NCI-H446 (cell line): ENCODE measurements around the gene PCDHA1.

ENCODE experiments used
- DNase-seq, 2 experiments: peaks; one replicate each; lab custom pipeline; 2025; lab: John Stamatoyannopoulos, UW

The PCDHA1 gene

GRCh38 chr5:140923601-140924000, 137.7 kb downstream of the PCDHA1 start:
- DNase-seq: no peak

DNA sequence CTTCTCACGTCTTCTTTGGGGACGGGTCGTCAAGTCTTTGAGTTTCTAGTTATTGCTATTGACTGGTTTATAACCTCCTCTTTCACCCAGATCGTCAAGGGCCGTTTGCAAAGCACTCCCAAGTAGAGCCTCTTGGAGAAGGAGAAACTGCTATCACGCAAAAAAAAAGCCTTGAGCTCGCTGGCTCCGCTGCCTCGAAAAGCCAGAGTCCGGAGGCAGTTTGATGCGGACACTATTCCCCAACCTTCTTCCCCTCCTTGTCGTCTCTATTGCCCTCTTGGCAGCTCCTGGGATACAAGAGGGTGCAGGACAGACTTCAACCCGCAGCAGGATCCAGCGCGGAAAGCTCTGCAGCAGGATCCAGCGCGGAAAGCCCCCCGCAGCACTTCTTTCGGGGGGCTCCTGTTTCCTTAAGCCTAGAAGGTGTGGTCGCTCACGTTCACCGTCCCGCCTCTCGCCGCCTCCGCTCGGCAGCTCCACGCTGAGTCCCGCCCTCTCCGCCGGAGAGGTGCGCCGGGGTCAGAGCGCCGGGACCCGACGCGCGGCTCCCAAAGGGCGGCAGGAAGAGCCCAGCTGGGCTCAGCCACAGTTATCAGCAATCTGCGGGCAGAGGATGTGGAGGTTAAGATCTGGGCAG, 140.0 kb downstream of the PCDHA1 start, which contains the start of gene PCDHAC1:
Gene PCDHAC1 (plus strand): TSS at position 494 of the 637 bp plus-strand sequence. CDS start 594 bp downstream, outside the sequence.
- DNase-seq: no peak

- DNase-seq: peak; percentile 7 to 59
These were observed 140.7 kb downstream of the PCDHA1 start for GRCh38 chr5:140926443-140927227.

- no peak for DNase-seq
These were observed 141.3 kb downstream of the PCDHA1 start for GRCh38 chr5:140927228-140927573.

DNA sequence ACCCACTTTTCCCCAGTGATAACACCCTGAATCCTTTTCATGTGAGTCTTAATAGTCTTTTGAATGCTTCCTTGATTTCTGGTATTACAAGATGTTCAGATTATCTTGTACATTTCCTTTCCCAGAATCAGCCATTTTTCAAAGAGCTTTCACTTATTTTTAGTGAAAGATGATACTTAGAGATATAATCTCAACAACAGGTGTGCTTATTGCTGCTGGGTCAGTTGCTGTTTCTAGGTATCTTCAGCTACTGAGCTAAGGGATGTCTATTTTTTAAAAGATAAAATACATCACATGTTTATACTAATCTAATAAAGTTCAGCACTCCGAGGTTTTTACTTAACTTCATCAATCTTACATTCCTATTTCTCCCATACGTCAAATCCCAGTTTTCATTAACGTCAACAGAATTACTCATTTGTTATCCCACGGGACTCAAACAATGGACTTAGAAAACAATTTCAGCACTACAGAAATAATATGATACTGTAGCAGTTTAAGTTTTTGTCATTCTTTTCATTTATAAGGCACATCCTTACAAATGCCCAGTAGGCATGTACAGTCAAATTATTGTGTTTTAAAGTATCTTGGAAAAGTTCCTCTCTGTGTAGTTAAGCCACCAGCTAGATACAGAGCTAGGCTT, 149.1 kb downstream of the PCDHA1 start:
- no peak for DNase-seq

DNA sequence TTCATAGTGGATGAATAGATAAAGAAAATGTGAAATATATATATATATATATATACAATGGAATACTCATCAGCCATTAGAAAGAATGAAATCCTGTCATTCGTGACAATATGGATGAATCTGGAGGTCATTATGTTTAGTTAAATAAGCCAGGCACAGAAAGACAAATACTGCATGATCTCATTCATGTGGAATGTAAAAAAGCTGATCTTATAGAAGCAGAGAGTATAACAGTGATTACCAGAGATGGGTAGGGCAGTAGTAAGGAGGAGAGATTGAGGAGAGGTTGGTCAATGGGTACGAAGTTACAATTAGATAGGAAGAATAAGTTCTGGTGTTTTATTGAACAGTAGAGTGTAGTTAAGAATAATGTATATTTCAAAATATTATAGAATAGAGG, 160.6 kb downstream of the PCDHA1 start:
- no peak for DNase-seq

DNA sequence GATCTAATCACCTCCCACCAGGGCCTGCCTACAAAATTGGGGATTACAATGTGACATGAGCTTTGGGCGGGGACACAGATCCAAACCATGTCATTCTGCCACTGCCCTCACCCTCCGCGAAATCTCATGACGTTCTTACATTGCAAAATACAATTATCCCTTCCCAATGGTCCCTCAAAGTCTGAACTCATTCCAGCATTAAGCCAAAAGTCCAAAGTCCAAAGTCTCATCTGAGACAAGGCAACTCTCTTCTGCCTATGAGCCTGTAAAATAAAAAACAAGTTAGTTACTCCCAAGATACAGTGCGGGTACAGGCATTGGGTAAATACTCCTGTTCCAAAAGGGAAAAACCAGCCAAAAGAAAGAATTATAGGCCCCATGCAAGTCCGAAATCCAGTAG, 165.7 kb downstream of the PCDHA1 start:
- no peak for DNase-seq

- DNase-seq: no peak
These were observed 167.3 kb downstream of the PCDHA1 start for GRCh38 chr5:140953234-140953633.

DNA sequence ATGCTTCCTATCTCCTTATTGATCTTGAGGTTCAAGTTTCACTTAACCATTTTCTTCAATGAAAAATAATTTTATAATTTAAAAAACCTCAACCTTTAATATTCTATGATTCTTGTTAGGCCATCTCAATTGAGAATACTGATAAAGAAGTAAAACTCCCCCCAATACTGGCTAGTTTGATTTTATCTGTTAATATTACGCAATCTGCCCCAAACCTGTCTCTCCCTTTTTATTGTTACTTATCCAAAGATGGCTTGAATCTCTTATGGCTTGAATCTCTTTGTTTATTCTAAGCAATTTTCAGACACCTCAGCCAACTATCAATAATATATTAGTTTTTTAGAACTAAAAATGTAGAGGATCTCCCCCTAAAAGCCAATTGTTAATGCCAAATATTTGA, 176.2 kb downstream of the PCDHA1 start:
- no peak for DNase-seq

DNA sequence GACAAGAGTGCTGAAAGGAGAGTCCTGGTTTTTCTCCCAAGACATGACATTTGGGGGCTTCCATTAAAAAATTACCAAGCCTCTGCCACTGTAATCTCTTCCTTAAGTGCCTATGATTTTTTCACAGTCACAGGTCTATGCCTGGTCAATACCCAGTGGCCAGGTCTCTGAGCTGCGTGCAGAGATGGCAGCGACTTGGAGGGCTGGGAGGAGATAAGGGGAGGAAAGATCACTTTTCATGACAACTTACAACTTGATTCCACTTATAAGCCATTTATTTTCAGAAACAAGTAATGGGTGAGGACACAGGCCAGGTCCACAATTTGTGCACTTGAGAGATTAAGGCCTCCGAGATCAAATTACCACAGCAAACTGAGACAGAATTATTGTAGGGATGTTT, 178.4 kb downstream of the PCDHA1 start:
- no peak for DNase-seq

- no peak for DNase-seq
These were observed 180.0 kb downstream of the PCDHA1 start for GRCh38 chr5:140965905-140966292.

DNA sequence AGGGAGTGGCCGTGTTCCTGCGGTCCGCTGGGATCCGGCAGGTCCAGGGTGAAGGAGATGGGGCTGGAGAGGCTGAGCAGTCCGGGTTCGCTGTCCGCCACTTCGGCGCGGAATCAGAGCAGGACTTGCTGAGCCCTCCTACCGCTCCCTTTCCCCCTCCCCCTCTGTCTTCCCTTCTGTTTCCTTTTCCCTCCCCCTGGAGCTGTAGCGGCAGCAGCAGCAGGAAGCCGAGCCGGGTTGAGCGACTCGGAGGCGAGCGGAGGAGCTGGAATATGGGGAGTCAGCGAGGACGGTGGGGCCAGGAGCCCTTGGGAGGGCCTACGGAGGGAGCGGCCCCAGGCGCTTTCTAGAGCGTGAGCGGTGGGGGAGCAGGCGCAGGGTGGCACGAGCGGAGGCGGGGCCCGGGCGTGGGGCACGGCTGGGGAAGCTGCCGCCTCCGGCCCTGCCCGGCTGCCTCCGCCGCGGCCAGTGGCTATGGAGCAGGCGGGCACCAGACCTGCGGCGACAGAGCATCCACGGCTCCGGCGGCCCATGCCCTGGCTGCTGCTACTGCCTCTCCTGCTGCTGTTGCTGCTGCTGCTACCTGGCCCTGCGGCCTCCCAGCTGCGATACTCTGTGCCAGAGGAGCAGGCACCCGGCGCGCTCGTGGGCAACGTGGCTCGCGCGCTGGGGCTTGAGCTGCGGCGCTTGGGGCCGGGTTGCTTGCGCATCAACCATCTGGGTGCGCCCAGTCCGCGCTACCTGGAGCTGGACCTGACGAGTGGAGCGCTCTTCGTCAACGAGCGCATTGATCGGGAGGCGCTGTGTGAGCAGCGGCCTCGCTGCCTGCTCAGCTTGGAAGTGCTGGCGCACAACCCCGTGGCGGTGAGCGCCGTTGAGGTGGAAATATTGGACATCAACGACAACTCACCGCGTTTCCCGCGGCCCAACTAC, 180.6 kb downstream of the PCDHA1 start, which contains the start of gene PCDHAC2:
Gene PCDHAC2 (plus strand): TSS at position 184 of the 933 bp plus-strand sequence. CDS start 291 bp downstream, at position 475.
- peak in 1 of 2 experiments; percentile 65 for DNase-seq

- DNase-seq: no peak
These were observed 181.4 kb downstream of the PCDHA1 start for GRCh38 chr5:140967226-140967893.

DNA sequence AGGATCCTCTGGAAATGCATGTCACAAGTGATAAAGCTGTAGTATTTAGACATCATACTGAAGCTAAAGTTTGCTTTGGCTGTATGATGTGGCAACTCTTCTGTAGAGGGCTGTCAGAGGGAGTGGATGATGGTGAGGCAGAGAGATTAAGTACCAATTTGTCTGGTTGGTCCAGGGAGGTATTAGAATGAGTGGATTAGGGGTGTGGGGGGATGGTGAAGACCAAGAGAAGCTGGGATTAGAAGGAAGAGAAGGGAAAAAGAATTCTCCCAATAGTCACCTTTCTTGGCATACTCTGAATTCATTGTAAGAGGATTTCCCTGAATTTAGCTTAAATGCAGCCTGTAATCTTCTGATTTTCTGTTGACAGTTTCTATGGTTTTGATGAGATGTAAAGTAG, 183.9 kb downstream of the PCDHA1 start:
- no peak for DNase-seq

- no peak for DNase-seq
These were observed 187.6 kb downstream of the PCDHA1 start for GRCh38 chr5:140973550-140973949.

GRCh38 chr5:140977003-140977402, 191.1 kb downstream of the PCDHA1 start:
- peak; percentile 64 to 80 for DNase-seq

GRCh38 chr5:140978260-140978659, 192.3 kb downstream of the PCDHA1 start:
- DNase-seq: no peak

DNA sequence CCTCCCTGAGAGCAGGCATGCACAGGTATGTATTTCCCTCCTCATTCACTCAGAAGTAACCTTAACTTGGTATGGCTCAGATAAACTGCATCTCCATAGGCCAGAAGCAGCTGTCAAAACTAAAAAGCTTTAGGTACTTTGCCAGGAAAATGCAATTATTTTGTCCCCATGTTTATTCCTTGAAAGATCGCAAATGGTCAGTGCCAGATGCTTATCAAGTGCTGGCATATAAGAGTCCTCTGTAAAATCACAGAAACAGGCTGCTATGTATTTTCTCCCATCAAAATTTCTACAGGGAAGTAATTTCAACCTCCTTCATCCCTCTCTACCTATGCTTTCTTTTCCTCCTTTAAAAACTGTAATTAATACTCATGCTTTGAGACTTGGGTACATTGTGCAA, 193.0 kb downstream of the PCDHA1 start:
- DNase-seq: no peak

- DNase-seq: no peak
These were observed 196.3 kb downstream of the PCDHA1 start for GRCh38 chr5:140982083-140982716.

DNA sequence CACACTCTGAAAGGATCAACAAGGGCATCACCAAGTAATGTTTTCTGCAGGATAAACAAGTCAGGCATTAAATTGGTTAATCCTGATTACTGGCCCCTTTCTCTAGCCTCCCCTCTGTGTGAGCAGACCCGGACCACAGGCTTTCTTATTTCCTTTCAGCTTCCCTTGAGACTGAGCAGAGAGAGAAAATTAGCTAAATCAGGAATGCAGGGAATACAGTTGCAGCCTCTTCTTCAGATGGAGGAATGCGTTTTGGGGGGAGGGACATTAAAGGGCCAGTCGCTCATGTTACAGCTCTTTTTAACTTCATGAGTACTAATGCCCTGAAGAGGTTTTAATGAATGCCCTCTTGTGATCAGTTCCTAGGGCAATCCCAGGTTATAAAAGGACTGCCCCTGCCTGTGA, 200.2 kb downstream of the PCDHA1 start:
- DNase-seq: no peak

DNA sequence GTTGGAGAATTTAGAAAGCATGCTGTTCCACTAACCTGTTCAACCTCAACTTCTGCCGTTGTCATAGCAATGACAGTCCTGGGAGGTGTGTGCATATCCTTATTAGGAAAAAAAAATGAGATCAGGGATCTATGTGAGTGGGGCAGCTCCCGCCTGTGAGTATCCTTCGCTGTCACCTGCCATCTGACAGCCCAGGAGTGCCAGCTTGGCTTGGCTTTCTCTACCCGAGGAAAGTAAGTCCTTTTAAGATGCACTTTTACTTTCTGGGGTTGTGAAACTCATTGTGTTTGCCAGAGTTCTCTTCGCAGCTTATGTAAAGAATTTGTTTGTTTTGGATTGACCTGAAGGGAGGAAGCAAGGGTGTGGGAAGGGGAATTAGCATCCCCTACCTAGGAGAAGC, 202.2 kb downstream of the PCDHA1 start:
- DNase-seq: no peak
